SK-N-SH (cell line): ENCODE data around the gene CACNA2D3. TPM values are rescaled to one million over a fixed set of nuclear protein-coding genes. Genes with fewer than 3 reads are reported as not detected.

Source experiments
- CTCF ChIA-PET: fragments of 300-600, 350-600 bp; formaldehyde crosslinking; extraction: SDS; loops from one replicate; lab custom pipeline; 2021; lab: Yijun Ruan, JAX
- POLR2A ChIA-PET: fragments of 350-600 bp; sonication (Branson Sonifier 250); formaldehyde crosslinking; extraction: SDS; loops from one replicate; lab custom pipeline; 2020; ENCODE audit warnings: antibody characterized with exemption, inconsistent platforms; lab: Yijun Ruan, JAX
- DNase-seq: peaks from one replicate; pipeline ENCODE4 v3.0.0; 2012
- H2AFZ ChIP-seq: fragments of 200-600 bp; sonication (generic); 2 replicates; pipeline ENCODE4 v1.8.1; 2016; ENCODE audit warnings: antibody characterized with exemption, mild to moderate bottlenecking, low read depth
- H3F3A ChIP-seq: fragments of 200-600 bp; sonication (generic); replicated peaks from 2 replicates; pipeline ENCODE3; 2016; ENCODE audit warnings: antibody characterized with exemption, mild to moderate bottlenecking; ENCODE audit not compliant: insufficient read depth
- H3K27ac ChIP-seq, 2 experiments: fragments of 200-500 bp in 1 of 2; fragments of 200-600 bp in 1 of 2; sonication (Bioruptor generic) in 1 of 2; sonication (generic), shearing (Covaris generic) in 1 of 2; 2 replicates each; pipeline versions ENCODE4 v1.5.1 to v1.6.1; 2014 to 2016; ENCODE audit warnings: low read depth in 2 of 2, inconsistent platforms in 1 of 2, low read length in 1 of 2, mild to moderate bottlenecking in 1 of 2, mixed read lengths in 1 of 2
- H3K27me3 ChIP-seq: fragments of 200-600 bp; sonication (generic), shearing (Covaris generic); 2 replicates; pipeline ENCODE4 v1.6.1; 2016; ENCODE audit warnings: mixed run types; ENCODE audit not compliant: insufficient read depth
- H3K36me3 ChIP-seq, 2 experiments: fragments of 200-500 bp in 1 of 2; fragments of 200-600 bp in 1 of 2; sonication (Bioruptor generic) in 1 of 2; sonication (generic) in 1 of 2; replicated peaks in 1 of 2; 2 replicates each; pipeline versions ENCODE3 to v1.5.1; 2014 to 2016; ENCODE audit warnings: low read length in 1 of 2, mild to moderate bottlenecking in 1 of 2; ENCODE audit not compliant: insufficient read depth in 2 of 2, control insufficient read depth in 1 of 2
- H3K4me1 ChIP-seq, 2 experiments: fragments of 200-500 bp in 1 of 2; fragments of 200-600 bp in 1 of 2; sonication (Bioruptor generic) in 1 of 2; sonication (generic), shearing (Covaris generic) in 1 of 2; 2 replicates each; pipeline versions ENCODE4 v1.5.1 to v1.6.1; 2014 to 2016; ENCODE audit warnings: low read depth in 1 of 2, low read length in 1 of 2, mixed run types in 1 of 2; ENCODE audit not compliant: insufficient read depth in 2 of 2, control insufficient read depth in 1 of 2
- H3K4me2 ChIP-seq: fragments of 200-600 bp; sonication (generic), shearing (Covaris generic); 2 replicates; pipeline ENCODE4 v1.6.1; 2017; ENCODE audit warnings: mixed run types
- H3K4me3 ChIP-seq, 2 experiments: fragments of 200-500 bp in 1 of 2; fragments of 200-600 bp in 1 of 2; sonication (Bioruptor generic) in 1 of 2; sonication (generic), shearing (Covaris generic) in 1 of 2; 2 replicates each; pipeline versions ENCODE4 v1.5.1 to v1.8.1; 2014 to 2016; ENCODE audit warnings: low read depth in 2 of 2, inconsistent platforms in 1 of 2, low read length in 1 of 2, mild to moderate bottlenecking in 1 of 2, mixed read lengths in 1 of 2, moderate library complexity in 1 of 2
- H3K79me2 ChIP-seq: fragments of 200-600 bp; sonication (generic); 2 replicates; pipeline ENCODE4 v1.8.1; 2017; ENCODE audit warnings: mild to moderate bottlenecking; ENCODE audit not compliant: insufficient read depth
- H3K9ac ChIP-seq: fragments of 200-600 bp; sonication (generic); 2 replicates; pipeline ENCODE4 v1.6.1; 2017; ENCODE audit warnings: mixed run types
- H3K9me2 ChIP-seq: fragments of 200-600 bp; sonication (generic); 2 replicates; pipeline ENCODE4 v1.6.1; 2017; ENCODE audit warnings: mixed run types
- H3K9me3 ChIP-seq: fragments of 200-600 bp; sonication (generic); 2 replicates; pipeline ENCODE4 v1.6.1; 2017; ENCODE audit warnings: mixed run types, mild to moderate bottlenecking, moderate library complexity
- H4K20me1 ChIP-seq: fragments of 200-600 bp; sonication (generic); 2 replicates; pipeline ENCODE4 v1.6.1; 2017; ENCODE audit warnings: mild to moderate bottlenecking, mixed run types; ENCODE audit not compliant: insufficient read depth
- GATA2 ChIP-seq: sonication (generic); formaldehyde crosslinking; IDR thresholded peaks from 2 replicates; pipeline ENCODE4 v1.5.0; 2020; ENCODE audit warnings: mild to moderate bottlenecking, missing genetic modification reagents
- RAD21 ChIP-seq: IDR thresholded peaks from 2 replicates; pipeline ENCODE4 v1.6.1; 2012; ENCODE audit warnings: mild to moderate bottlenecking, low read length
- RXRA ChIP-seq: IDR thresholded peaks from 2 replicates; pipeline ENCODE4 v1.4.0; 2012; ENCODE audit warnings: low read depth, mild to moderate bottlenecking, borderline replicate concordance
- SIN3A ChIP-seq: IDR thresholded peaks from 2 replicates; pipeline ENCODE4 v1.6.1; 2012; ENCODE audit warnings: low read depth, mild to moderate bottlenecking, low read length, moderate library complexity, borderline replicate concordance
- WGBS: methylation state at CpG from one replicate; pipeline ENCODE4 v1.1.6; 2017; ENCODE audit warnings: low lambda C conversion rate; 5-methylcytosine and 5-hydroxymethylcytosine counted together
- polyA plus RNA-seq, 3 experiments: library from polyadenylated mRNA; depleted of rRNA; stranded (reverse); fragments of >200 nt; gene quantifications; 2 replicates each; pipeline ENCODE4 v1.2.3, GENCODE V29; 2012
- TF ChIP-seq, protein P1 (sequence below): IDR thresholded peaks from 2 replicates; pipeline ENCODE4; 2012
- TF ChIP-seq, protein P2 (sequence below): fragments of 150-350 bp; IDR thresholded peaks from 2 replicates; pipeline ENCODE4 v1.6.1; 2017; ENCODE audit warnings: antibody characterized with exemption, low read length, low read depth, borderline replicate concordance
- TF ChIP-seq, protein P3 (sequence below): fragments of 150-350 bp; IDR thresholded peaks from 2 replicates; pipeline ENCODE4 v1.6.1; 2016; ENCODE audit warnings: mild to moderate bottlenecking, low read depth, low read length
- TF ChIP-seq, protein P4 (sequence below): IDR thresholded peaks from 2 replicates; pipeline ENCODE4 v1.6.1; 2012; ENCODE audit warnings: mild to moderate bottlenecking, low read depth, low read length, moderate library complexity

Gene CACNA2D3
- polyA plus RNA-seq, 1 of the 3 experiments (the other 2 are of a cell fraction) = 0.15 TPM

DNA sequence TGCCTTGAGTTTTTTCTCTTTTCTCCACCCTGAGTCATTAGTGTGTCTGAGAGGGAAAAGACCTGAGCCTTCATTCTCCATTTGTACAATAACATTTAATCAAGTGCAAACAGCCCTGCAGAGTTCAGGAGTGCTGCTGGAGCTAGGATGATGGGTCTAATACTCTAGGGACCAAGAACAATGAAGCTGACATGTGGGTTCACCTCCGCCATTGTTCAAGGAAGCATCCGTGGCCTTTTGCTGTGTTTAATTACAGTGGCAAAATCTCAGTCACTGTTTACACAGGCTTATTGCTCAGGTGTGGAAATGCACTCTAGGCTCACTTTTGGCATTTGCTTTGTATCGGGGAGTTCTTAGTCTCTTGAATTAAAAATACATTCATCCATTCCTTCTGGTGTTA, 545.9 kb downstream of the CACNA2D3 start:
- Histone ChIP-seq H3K27ac (no peak overlapping the region), H2AFZ (no peak overlapping the region), H3K79me2 (no peaks in the 10 kb centered on the region), H3K9me2 (no peaks in the 10 kb centered on the region), H3K4me1 (peaks cover 0 to 2% of the 10 kb centered on the region in 2 experiments; a peak in 1 of 4 replicates), H3K36me3 (no peaks in the 10 kb centered on the region), H3K4me2 (no peak overlapping the region), H3K27me3 (no peaks in the 10 kb centered on the region), H4K20me1 (no peaks in the 10 kb centered on the region), H3K9me3 (no peaks in the 10 kb centered on the region)
- CTCF ChIA-PET = no interaction called here
- no peak for DNase-seq
- POLR2A ChIA-PET = no interaction called here
- TF ChIP-seq, protein P1, sequence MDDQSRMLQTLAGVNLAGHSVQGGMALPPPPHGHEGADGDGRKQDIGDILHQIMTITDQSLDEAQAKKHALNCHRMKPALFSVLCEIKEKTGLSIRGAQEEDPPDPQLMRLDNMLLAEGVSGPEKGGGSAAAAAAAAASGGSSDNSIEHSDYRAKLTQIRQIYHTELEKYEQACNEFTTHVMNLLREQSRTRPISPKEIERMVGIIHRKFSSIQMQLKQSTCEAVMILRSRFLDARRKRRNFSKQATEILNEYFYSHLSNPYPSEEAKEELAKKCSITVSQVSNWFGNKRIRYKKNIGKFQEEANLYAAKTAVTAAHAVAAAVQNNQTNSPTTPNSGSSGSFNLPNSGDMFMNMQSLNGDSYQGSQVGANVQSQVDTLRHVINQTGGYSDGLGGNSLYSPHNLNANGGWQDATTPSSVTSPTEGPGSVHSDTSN = no peak
- no peak for TF ChIP-seq RXRA
- TF ChIP-seq GATA2 (CRISPR knock-in tag) = no peak
- TF ChIP-seq RAD21 = no peak
- TF ChIP-seq SIN3A = no peak
- TF ChIP-seq, protein P2, sequence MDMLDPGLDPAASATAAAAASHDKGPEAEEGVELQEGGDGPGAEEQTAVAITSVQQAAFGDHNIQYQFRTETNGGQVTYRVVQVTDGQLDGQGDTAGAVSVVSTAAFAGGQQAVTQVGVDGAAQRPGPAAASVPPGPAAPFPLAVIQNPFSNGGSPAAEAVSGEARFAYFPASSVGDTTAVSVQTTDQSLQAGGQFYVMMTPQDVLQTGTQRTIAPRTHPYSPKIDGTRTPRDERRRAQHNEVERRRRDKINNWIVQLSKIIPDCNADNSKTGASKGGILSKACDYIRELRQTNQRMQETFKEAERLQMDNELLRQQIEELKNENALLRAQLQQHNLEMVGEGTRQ = no peak
- TF ChIP-seq, protein P3, sequence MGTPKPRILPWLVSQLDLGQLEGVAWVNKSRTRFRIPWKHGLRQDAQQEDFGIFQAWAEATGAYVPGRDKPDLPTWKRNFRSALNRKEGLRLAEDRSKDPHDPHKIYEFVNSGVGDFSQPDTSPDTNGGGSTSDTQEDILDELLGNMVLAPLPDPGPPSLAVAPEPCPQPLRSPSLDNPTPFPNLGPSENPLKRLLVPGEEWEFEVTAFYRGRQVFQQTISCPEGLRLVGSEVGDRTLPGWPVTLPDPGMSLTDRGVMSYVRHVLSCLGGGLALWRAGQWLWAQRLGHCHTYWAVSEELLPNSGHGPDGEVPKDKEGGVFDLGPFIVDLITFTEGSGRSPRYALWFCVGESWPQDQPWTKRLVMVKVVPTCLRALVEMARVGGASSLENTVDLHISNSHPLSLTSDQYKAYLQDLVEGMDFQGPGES = no peak
- TF ChIP-seq, protein P4, sequence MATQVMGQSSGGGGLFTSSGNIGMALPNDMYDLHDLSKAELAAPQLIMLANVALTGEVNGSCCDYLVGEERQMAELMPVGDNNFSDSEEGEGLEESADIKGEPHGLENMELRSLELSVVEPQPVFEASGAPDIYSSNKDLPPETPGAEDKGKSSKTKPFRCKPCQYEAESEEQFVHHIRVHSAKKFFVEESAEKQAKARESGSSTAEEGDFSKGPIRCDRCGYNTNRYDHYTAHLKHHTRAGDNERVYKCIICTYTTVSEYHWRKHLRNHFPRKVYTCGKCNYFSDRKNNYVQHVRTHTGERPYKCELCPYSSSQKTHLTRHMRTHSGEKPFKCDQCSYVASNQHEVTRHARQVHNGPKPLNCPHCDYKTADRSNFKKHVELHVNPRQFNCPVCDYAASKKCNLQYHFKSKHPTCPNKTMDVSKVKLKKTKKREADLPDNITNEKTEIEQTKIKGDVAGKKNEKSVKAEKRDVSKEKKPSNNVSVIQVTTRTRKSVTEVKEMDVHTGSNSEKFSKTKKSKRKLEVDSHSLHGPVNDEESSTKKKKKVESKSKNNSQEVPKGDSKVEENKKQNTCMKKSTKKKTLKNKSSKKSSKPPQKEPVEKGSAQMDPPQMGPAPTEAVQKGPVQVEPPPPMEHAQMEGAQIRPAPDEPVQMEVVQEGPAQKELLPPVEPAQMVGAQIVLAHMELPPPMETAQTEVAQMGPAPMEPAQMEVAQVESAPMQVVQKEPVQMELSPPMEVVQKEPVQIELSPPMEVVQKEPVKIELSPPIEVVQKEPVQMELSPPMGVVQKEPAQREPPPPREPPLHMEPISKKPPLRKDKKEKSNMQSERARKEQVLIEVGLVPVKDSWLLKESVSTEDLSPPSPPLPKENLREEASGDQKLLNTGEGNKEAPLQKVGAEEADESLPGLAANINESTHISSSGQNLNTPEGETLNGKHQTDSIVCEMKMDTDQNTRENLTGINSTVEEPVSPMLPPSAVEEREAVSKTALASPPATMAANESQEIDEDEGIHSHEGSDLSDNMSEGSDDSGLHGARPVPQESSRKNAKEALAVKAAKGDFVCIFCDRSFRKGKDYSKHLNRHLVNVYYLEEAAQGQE = no peak
- TF ChIP-seq, all 33 proteins: peak for 0
- H3K9ac ChIP-seq = no peak overlapping the region
- no peaks in the 10 kb centered on the region for H3F3A ChIP-seq
- WGBS = 26% methylated on average over 2 of the region's 3 CpGs
- no peak overlapping the region for H3K4me3 ChIP-seq
